Endometrial microvascular endothelial cells (primary cell): ENCODE data around the gene OR8B4. TPM values are rescaled to one million over a fixed set of nuclear protein-coding genes. Genes with fewer than 3 reads are reported as not detected.
"Not testable (repeated sequence)": the region's sequence is repeated elsewhere in the genome, so short reads cannot be mapped to it uniquely, and the experiment has no call there.

ENCODE experiments used
- in situ Hi-C: cut with HindIII; loops from 2 replicates; pipeline ENCODE4 v1.10.0; 2017; ENCODE audit warnings: low sequenced_read_pairs, low pct_unique_long_range_greater_than_20kb; ENCODE audit errors: inconsistent ontology term
- total RNA-seq: library from RNA; depleted of rRNA; stranded (reverse); fragments of >200 nt; gene quantifications from one replicate; pipeline ENCODE4 v1.2.3, GENCODE V29; 2015; ENCODE audit errors: inconsistent ontology term

OR8B4 gene, protein sequence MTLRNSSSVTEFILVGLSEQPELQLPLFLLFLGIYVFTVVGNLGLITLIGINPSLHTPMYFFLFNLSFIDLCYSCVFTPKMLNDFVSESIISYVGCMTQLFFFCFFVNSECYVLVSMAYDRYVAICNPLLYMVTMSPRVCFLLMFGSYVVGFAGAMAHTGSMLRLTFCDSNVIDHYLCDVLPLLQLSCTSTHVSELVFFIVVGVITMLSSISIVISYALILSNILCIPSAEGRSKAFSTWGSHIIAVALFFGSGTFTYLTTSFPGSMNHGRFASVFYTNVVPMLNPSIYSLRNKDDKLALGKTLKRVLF
- not detected for total RNA-seq

DNA sequence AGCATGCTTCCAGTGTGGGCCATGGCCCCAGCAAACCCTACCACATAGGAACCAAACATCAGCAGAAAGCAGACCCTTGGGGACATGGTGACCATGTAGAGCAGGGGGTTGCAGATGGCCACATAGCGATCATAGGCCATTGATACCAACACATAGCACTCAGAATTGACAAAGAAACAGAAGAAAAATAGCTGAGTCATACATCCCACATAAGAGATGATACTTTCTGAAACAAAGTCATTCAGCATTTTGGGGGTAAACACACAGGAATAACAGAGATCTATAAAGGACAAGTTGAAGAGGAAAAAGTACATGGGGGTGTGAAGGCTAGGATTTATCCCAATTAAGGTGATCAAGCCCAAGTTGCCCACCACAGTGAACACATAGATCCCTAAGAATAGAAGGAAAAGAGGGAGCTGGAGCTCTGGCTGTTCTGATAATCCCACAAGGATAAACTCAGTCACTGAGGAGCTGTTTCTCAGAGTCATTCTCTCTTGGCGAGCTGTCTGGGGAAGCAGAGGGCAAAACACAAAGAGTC, at the start of gene OR8B4:
OR8B4 (minus strand) TSS at position 488 of the 538 bp plus-strand sequence; CDS start at position 488, 0 bp downstream.
- in situ Hi-C loops: no loop called here

DNA sequence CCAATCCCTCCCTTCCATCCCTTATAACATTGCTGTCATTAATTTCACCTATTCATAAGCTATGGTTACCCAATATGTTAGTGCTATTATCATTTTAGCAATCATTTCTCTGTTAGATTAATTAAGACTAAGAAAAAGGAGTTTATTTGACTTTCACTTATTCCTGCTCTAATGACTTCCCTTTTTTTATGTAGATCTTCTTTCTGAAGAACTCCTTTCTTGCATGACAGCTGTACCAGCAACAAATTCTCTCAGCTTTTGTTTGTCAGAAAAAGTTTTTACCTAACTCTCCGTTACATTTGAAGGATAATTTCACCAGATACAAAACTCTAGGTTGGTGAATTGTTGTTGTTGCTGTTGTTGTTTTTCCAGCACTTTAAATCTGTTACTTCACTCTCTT, 49.4 kb upstream of the OR8B4 start:
- in situ Hi-C loops: no loop called here

DNA sequence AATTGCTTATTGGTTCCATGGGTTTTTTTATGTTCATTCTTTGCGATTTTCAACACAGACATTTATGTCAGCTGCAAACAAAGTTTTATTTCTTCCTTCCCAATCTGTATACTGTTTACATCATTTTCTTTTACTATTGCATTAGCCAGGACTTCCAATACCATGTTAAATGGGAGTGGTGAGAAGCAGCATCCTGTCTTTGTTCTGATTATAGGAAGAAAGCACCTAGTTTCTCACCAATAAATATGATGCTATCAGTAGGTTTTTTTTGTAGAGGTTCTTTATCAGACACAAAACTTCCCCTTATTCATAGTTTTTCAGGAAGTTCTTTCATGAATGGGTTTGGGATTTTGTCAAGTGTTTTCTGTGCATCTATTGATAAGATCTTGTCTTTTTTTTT, 48.8 kb upstream of the OR8B4 start:
- in situ Hi-C loops: no loop called here

DNA sequence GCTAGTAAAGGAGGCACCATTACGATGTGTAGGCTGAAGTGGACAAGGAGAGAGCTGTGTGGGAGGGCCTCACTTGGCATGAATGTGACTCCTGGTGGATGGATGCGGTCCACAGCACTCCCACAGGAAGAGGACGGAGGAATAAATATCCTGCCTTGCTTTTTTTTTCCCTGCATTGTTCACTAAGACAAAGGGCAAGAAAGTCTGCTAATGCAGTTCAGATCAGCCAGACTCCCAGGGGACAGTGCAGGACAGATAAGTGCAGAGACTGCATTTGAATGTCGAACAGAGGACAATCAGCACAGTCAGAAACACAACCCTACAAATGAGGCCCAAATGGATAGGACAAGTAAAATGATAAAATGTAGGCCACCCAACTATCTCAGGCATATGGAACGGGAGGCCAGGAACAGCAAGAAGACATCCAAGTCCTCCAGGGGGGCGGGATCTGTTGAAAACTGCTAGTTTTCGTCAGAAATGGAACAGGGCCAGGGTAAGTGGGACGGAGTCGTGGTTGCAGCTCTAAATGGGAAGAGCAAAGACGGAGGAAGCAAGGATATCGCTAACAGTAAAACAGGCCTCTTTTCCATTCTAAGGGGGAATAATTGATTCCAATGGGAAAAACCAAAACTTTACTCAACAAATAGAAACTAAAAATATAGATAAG, 46.0 kb upstream of the OR8B4 start:
- in situ Hi-C loops: no loop called here

DNA sequence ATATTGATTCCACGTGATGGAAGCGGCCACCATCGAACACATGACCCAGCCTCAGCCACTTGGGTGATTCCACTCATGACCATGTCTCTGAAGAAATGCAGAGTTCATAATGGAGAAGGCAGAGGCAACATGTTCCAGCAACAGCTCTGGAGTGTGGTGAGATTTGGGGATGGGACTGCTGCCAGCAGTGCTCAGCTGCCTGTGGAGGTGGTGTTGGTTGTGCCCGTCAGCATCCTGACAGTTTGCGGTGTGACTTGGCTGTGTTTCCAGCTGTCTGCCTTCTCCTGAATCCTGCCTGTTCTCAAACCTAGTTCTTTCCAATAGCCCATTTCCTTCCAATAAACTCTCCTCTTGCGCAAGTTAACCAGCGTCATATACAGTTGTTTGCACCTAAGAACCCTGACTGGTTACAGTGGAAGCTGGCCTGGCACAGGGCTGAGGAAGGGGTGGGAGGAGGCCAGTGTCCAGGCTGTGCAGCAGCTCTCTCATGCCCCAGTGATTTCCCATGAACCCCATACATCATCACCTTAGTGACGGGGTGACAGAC, 42.8 kb upstream of the OR8B4 start:
- in situ Hi-C loops: no loop called here

DNA sequence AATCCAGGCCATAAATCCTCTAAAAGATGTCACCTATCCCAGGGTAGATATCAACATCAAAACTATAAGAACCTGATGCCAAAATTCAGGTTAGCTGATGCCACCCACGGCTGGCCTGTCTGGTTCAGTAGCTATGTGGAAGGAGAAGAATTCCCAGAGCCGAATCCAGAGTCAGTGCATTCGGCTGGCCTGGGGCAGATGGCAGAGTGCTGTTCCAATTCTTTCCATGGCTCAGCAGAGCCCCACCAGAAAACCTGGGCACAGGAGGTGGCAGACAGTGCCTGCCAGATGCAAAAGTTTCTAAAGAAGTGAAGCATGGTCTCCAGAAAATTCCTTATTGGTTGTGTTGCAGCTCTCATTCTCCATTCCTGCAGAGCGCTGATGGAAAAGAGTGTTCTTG, 40.7 kb upstream of the OR8B4 start:
- in situ Hi-C loops: no loop called here

DNA sequence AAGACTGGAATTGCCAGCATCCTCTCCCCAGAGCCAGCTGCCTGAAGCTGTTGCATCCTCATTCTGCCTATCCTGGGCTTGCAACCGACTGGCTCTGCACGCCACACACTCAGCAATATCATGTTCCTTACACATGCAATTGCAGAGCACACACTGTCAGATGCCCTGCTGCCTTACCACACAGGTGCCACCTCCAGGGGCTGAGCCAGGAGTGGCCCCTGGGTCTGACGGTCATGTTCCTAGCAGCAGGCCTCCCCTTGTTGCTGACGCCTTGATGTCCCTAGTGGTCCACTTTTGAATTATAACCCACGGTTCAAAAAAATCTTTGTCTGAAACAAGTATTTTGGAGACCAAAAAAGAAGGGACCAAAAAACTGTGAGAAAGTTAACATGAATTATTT, 39.3 kb upstream of the OR8B4 start:
- in situ Hi-C loops: no loop called here

DNA sequence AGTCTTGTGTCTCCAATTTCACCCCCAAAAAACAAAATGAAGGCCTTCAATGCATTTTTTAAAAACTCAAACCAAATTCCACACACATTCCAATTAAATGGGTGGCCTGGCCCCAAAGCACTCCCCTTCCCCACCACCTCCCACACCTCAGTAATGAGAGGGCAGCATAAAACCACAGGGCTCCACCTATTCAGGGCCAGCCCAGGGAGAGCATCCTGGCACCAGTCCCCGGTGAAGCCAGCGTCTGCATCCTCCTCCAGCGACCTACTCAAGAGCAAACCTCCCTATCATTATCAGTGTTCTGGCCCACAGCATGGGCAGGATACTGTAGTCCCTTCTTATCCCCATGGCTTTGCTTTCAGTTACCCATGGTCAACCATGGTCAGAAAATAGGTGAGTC, 38.7 kb upstream of the OR8B4 start:
- in situ Hi-C loops: no loop called here

DNA sequence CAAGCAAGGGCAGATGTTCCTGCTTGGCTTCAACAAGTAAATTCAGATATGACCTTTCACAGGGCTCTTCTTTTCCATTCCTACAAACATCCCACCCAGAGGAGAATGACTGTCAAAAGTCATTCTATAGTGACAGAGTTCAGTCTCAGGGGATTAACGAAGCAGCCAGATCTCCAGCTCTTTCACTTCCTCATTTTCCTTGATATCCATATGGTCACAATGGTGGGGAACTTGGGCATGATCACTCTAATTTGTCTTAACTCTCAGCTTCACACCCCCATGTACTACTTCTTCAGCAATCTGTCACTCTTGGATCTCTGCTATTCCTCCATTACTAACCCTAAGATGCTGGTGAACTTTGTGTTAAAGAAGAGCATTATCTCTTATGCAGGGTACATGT, 35.8 kb upstream of the OR8B4 start:
- in situ Hi-C loops: no loop called here

DNA sequence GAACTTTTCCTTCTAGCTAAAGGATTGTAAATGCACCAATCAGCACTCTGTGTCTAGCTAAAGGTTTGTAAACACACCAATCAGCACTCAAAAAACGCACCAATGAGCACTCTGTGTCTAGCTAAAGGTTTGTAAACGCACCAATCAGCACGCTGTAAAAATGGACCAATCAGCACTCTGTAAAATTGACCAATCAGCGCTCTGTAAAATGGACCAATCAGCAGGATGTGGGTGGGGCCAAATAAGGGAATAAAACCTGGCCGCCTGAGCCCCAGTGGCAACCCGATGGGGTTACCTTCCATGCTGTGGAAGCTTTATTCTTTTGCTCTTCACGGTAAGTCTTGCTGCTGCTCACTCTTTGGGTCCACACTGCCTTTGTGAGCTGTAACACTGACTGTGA, 34.7 kb upstream of the OR8B4 start:
- in situ Hi-C loops: not testable (repeated sequence)

DNA sequence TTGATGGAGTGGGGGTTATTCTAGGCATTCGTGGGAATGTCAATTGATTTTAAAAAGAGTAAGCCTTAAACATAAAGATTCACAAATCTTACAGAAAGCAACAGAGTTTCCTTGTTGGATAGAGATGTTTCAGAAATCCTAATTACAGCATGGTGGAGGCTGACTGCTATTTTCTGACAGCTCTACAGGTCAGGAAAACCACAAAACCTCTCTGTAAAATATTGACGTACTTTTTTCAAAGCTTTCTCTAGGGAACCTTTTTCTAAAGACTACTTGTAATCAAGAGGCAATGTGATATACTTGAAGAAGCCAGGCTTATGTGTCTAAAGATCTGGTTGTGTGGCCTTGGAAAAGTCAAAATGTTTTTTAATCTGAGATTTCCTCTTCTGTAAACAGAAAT, 29.9 kb upstream of the OR8B4 start:
- in situ Hi-C loops: no loop called here

DNA sequence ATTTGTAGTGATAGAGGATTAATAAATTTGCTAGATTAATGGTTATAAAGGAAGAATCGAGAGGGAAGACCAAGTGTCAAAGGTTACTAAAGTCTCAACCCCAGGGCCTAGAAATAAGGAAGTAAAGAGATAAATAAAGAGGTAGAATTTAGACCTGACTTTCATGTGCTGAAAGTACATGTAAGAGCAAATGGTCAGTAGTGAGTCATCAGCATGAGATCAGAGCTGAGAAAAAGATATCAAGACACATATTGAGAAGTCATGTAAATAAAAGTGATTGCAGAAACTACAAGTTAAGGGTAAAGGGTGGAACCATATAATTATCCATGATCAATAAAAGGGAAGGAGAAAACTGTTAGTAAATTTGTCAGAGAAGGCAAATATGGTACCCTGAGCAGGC, 22.2 kb upstream of the OR8B4 start:
- in situ Hi-C loops: no loop called here

DNA sequence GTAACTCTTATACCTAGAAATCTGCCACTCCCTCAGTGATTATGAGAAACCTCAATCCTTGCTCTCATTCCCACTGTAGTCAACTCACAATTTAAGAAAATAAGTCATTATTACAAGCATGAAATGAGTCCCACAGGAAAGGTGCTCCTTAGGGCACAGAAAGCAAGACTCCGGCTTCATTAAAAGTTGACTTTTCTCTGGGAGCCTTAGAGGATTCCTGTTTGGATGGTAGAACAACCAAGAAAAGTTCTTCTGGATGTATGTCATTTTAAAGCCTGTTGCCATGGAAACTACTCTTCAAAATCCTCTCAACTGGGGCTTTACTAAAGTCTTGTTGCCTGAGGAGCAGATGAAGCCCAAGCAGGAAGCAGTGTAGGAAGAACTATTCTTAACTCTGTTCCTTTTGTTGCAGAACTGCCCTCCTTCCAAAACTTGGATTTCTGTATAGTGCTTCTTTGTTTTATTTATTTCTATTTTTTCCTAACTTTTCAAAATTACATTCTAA, 21.0 kb upstream of the OR8B4 start, which contains the start of gene OR8B8:
OR8B8 (minus strand) TSS at position 51 of the 505 bp plus-strand sequence. CDS start 4,611 bp downstream, outside the sequence.
- in situ Hi-C loops: no loop called here

DNA sequence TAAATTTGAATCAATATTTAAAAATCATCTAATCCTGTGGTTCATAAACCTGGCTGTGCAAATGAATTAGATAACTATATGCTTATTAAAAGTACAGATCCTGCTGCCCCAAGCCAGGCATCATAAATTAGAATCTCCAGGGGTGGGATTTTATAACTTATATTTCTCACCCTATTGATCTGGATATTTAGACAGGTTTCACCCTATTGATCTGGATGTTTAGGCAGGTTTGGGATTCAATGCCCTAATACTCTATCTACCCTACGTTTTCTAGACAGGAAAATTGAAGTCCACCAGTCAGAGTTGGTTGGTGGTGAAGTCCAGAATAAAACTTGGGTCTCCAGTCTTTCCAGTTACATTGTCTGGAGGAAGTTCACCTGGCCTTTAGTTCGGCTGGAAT, 18.2 kb upstream of the OR8B4 start:
- in situ Hi-C loops: no loop called here

DNA sequence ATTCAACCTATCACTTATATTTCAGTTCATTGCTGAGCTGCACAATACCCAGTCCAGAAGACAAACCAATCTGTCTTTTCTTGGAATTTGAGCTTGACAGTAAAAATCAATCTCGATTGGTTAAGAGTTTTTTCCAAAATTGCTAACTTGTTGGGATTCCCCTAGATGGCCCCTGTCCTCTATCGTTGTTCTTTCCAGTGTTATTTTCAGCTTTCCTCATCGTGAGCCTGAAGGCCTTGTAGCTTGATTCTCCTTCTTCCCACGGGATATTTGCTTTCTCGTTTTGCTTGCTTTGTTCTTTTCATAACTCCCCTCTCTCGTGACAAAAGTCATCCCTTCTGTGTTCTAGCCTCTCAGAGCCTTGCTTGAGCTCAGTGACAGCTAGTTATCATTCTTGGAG, 17.8 kb upstream of the OR8B4 start:
- in situ Hi-C loops: no loop called here

DNA sequence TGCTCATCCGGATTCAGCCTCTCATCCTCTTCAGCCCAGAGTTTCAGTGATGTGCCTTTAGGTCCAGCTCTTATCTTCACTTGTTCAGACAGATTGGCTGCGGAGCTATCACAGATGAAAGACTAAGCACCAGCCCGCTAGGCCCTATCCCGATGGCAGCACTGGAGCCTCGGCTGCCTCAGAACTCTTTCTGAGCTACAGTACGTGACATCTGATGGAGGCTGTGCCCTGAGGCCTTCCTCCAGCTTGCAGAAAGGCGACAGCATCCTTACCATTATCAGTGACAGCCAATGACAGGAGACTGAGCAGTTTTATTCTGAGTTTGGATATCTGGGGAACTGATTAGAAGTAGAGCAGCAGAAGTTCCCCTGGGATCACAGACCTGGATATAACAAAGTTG, 16.8 kb upstream of the OR8B4 start:
- in situ Hi-C loops: no loop called here

DNA sequence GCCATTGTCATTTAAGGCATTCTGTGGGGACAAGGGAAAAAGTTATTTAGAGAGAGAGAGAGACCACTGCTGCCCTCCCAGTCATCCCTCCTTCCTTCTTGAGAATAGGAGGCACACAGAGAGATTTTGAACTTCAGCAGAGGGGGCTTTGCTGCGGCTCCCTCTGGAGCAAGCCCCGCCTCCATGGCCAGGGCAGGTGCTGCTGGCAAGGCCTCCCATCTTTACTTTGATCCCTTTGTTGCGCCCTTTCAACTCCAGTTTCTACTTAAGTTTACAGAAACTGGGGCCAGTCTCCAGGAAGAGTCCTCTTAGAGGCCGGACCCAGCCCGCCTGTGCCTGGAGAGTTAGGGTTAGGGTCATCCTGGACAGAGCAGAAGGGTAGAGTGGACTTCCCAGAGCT, 16.4 kb upstream of the OR8B4 start:
- in situ Hi-C loops: no loop called here

DNA sequence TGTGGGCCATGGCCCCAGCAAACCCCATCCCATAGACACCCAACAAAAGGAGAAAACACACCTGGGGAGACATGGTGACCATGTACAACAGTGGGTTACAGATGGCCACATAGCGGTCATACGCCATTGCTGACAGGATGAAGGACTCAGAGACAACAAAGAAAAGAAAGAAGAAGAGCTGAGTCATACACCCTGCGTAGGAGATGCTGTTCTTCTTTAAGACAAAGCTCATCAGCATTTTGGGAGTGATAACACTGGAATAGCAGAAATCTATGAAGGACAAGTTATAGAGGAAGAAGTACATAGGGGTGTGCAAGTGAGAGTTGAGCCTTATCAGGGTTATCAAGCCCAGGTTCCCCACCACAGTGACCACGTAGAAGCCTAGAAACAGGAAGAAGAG, 15.9 kb upstream of the OR8B4 start:
- in situ Hi-C loops: no loop called here

DNA sequence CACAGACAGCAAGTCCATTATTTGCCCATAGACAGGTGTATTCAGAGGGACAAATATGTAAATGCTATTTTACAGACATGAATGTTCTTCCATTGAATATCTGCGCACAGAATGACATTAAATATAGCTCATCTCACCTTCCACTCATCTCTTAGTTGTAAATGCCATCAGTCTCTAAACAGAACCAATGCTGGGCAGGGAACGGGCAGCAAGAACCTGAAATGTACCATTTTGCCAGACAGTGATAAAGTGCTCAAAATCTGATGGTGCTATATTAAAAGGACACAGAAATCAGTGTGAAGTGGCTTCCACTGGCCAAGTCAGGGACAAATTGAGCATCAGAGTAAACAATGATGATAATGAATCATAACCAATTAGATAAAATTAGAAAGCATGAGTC, 10.0 kb upstream of the OR8B4 start:
- in situ Hi-C loops: no loop called here

DNA sequence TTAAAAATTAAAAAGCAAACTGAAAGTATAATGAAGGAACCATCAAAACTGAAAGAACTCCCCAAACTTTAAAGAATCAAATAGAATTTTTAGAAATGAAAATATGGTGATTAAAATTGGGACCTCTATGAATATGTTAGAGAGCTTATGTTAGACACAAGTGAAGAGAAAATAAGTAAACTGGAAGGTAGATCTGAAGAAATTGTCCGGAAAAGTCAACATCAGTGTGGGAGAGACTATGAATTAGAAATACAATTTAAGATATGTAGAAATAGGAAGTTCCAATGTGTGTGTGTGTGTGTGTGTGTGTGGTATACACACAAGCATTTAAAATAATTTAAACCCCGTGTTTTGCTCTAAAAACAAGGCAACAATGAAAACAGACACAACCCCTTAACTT, 4.9 kb upstream of the OR8B4 start:
- in situ Hi-C loops: no loop called here
